ENCODE data around the gene BMX. TPM values are rescaled to one million over a fixed set of nuclear protein-coding genes. Genes with fewer than 3 reads are reported as not detected.

BMX gene
- total RNA-seq = 13.5 and 14.0 TPM in 2 replicates

GRCh38 chrX:15500497-15500966, at the start of gene BMX:
TSS of gene BMX (plus strand) at chrX:15500807. CDS start at chrX:15508354, 7,547 bp downstream.

GRCh38 chrX:15493118-15493962, 7.3 kb upstream of the BMX start, which contains the start of gene PIR:
TSS of gene PIR (minus strand) at chrX:15493333. CDS start at chrX:15491257, 2,076 bp downstream.

DNA sequence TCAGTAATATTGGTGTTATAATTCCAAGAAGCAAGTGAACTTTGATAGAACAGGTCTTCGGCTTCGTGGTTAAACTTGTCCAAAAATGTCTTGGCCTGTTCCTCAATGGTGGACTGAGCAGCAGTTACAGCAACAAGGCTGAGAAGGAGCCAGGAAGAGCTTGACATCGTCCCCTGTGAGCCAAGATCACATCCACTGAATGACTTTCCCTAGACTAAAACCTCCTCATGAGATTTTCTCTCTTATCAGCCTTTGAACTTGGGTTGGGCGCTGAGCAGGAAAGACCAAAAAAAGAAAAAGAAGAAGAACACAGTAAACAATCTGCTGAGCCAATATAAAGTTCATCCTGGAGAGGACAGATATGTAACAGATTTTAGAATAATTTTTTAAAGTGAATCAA, 100.1 kb downstream of the BMX start, which contains the start of gene ACE2:
TSS of gene ACE2 (minus strand) at position 216 of the 400 bp plus-strand sequence. CDS start at position 167, 49 bp downstream.

Other genes with a start within 250 kb of the BMX start
- 24.5 and 27.0 TPM in 2 replicates for gene ASB9, start 230.7 kb upstream of the BMX start, total RNA-seq
- not detected in 2 replicates for gene ASB11, start 185.2 kb upstream of the BMX start, total RNA-seq
- gene PIGA, start 165.3 kb upstream of the BMX start, total RNA-seq = 6.3 and 6.8 TPM in 2 replicates
- gene VEGFD, start 116.4 kb upstream of the BMX start, total RNA-seq = 0.07 and 0.34 TPM in 2 replicates
- gene PIR, start 7.5 kb upstream of the BMX start, total RNA-seq = 53.2 and 53.5 TPM in 2 replicates
- not detected in 2 replicates for gene ACE2, start 100.2 kb downstream of the BMX start, total RNA-seq
- gene CLTRN, start 164.0 kb downstream of the BMX start, total RNA-seq = 0.07 and 0.10 TPM in 2 replicates
- 3.3 and 3.7 TPM in 2 replicates for gene CA5B, start 237.5 kb downstream of the BMX start, total RNA-seq